ENCODE measurements around the gene RBM34.
"Not testable (repeated sequence)": the region's sequence is repeated elsewhere in the genome, so short reads cannot be mapped to it uniquely, and the experiment has no call there.

RBM34 gene

GRCh38 chr1:235169986-235170385 lies 8.9 kb upstream of the RBM34 start:
- TF ChIP-seq JUND (IDR thresholded peaks at IDR 0.05; ENCODE audit: low read depth), result no peak
- in situ Hi-C loops (cut with HindIII; ENCODE audit: low pct_unique_long_range_greater_than_20kb, low sequenced_read_pairs), result no loop called here
- DNase-seq (ENCODE audit: low read depth in 1 of 2, low spot score in 1 of 2), result peak in 1 of 2 experiments; percentile 35

GRCh38 chr1:235168375-235168774 lies 7.3 kb upstream of the RBM34 start:
- TF ChIP-seq JUND (IDR thresholded peaks at IDR 0.05; ENCODE audit: low read depth), result no peak
- in situ Hi-C loops (cut with HindIII; ENCODE audit: low pct_unique_long_range_greater_than_20kb, low sequenced_read_pairs), result no loop called here
- DNase-seq (ENCODE audit: low read depth in 1 of 2, low spot score in 1 of 2), result no peak

GRCh38 chr1:235161685-235162327 lies 756 bp upstream of the RBM34 start:
- DNase-seq (ENCODE audit: low read depth in 1 of 2, low spot score in 1 of 2), result no peak
- in situ Hi-C loops (cut with HindIII; ENCODE audit: low pct_unique_long_range_greater_than_20kb, low sequenced_read_pairs), result no loop called here
- no peak for TF ChIP-seq JUND (IDR thresholded peaks at IDR 0.05; ENCODE audit: low read depth)

- no peak for DNase-seq (ENCODE audit: low read depth in 1 of 2, low spot score in 1 of 2)
- in situ Hi-C loops (cut with HindIII; ENCODE audit: low pct_unique_long_range_greater_than_20kb, low sequenced_read_pairs), result no loop called here
- TF ChIP-seq JUND (IDR thresholded peaks at IDR 0.05; ENCODE audit: low read depth), result no peak
Observed at GRCh38 chr1:235160383-235160956, 580 bp downstream of the RBM34 start.

GRCh38 chr1:235159930-235160329 lies 1.1 kb downstream of the RBM34 start:
- in situ Hi-C loops (cut with HindIII; ENCODE audit: low pct_unique_long_range_greater_than_20kb, low sequenced_read_pairs); DNase-seq (ENCODE audit: low read depth in 1 of 2, low spot score in 1 of 2): not testable (repeated sequence)

GRCh38 chr1:235159284-235159683 lies 1.8 kb downstream of the RBM34 start:
- DNase-seq (ENCODE audit: low read depth in 1 of 2, low spot score in 1 of 2); in situ Hi-C loops (cut with HindIII; ENCODE audit: low pct_unique_long_range_greater_than_20kb, low sequenced_read_pairs): not testable (repeated sequence)

GRCh38 chr1:235158680-235159079 lies 2.4 kb downstream of the RBM34 start:
- in situ Hi-C loops (cut with HindIII; ENCODE audit: low pct_unique_long_range_greater_than_20kb, low sequenced_read_pairs), result no loop called here
- DNase-seq (ENCODE audit: low read depth in 1 of 2, low spot score in 1 of 2), result no peak

GRCh38 chr1:235157150-235157549 lies 3.9 kb downstream of the RBM34 start:
- in situ Hi-C loops (cut with HindIII; ENCODE audit: low pct_unique_long_range_greater_than_20kb, low sequenced_read_pairs), result no loop called here
- TF ChIP-seq JUND (IDR thresholded peaks at IDR 0.05; ENCODE audit: low read depth), result no peak

More at GRCh38 chr1:235158680-235159079, 2.4 kb downstream of the RBM34 start:
- TF ChIP-seq JUND (IDR thresholded peaks at IDR 0.05; ENCODE audit: low read depth), result no peak

GRCh38 chr1:235156740-235157139 lies 4.3 kb downstream of the RBM34 start:
- no peak for DNase-seq (ENCODE audit: low read depth in 1 of 2, low spot score in 1 of 2)
- no peak for TF ChIP-seq JUND (IDR thresholded peaks at IDR 0.05; ENCODE audit: low read depth)
- in situ Hi-C loops (cut with HindIII; ENCODE audit: low pct_unique_long_range_greater_than_20kb, low sequenced_read_pairs), result no loop called here

More at GRCh38 chr1:235157150-235157549, 3.9 kb downstream of the RBM34 start:
- no peak for DNase-seq (ENCODE audit: low read depth in 1 of 2, low spot score in 1 of 2)

- no peak for TF ChIP-seq JUND (IDR thresholded peaks at IDR 0.05; ENCODE audit: low read depth)
Observed at GRCh38 chr1:235156265-235156664, 4.8 kb downstream of the RBM34 start.

GRCh38 chr1:235152235-235152634 lies 8.8 kb downstream of the RBM34 start:
- no peak for TF ChIP-seq JUND (IDR thresholded peaks at IDR 0.05; ENCODE audit: low read depth)
- no peak for DNase-seq (ENCODE audit: low read depth in 1 of 2, low spot score in 1 of 2)
- in situ Hi-C loops (cut with HindIII; ENCODE audit: low pct_unique_long_range_greater_than_20kb, low sequenced_read_pairs), result no loop called here

More at GRCh38 chr1:235156265-235156664, 4.8 kb downstream of the RBM34 start:
- DNase-seq (ENCODE audit: low read depth in 1 of 2, low spot score in 1 of 2), result no peak
- in situ Hi-C loops (cut with HindIII; ENCODE audit: low pct_unique_long_range_greater_than_20kb, low sequenced_read_pairs), result no loop called here

GRCh38 chr1:235151033-235151432 lies 10.0 kb downstream of the RBM34 start:
- TF ChIP-seq JUND (IDR thresholded peaks at IDR 0.05; ENCODE audit: low read depth), result no peak
- in situ Hi-C loops (cut with HindIII; ENCODE audit: low pct_unique_long_range_greater_than_20kb, low sequenced_read_pairs), result no loop called here
- DNase-seq (ENCODE audit: low read depth in 1 of 2, low spot score in 1 of 2), result no peak

GRCh38 chr1:235149824-235150223 lies 11.2 kb downstream of the RBM34 start:
- DNase-seq (ENCODE audit: low read depth in 1 of 2, low spot score in 1 of 2), result no peak
- in situ Hi-C loops (cut with HindIII; ENCODE audit: low pct_unique_long_range_greater_than_20kb, low sequenced_read_pairs), result no loop called here
- TF ChIP-seq JUND (IDR thresholded peaks at IDR 0.05; ENCODE audit: low read depth), result no peak

- in situ Hi-C loops (cut with HindIII; ENCODE audit: low pct_unique_long_range_greater_than_20kb, low sequenced_read_pairs), result no loop called here
- DNase-seq (ENCODE audit: low read depth in 1 of 2, low spot score in 1 of 2), result no peak
- TF ChIP-seq JUND (IDR thresholded peaks at IDR 0.05; ENCODE audit: low read depth), result no peak
Observed at GRCh38 chr1:235147269-235147668, 13.8 kb downstream of the RBM34 start.
